Pancreas (tissue), 10 donors: Measurements from ENCODE around the gene INPP4B. TPM values are rescaled to one million over a fixed set of nuclear protein-coding genes. Genes with fewer than 3 reads are reported as not detected.

Experiments used
- ATAC-seq, 4 donors: fragments of 200-7000 bp; cut with Tn5 transposase; one replicate each; pipeline versions ENCODE4 v1.8.0 to v1.9.1; 2020; ENCODE audit warnings: mild to moderate bottlenecking in 4 of 4, moderate library complexity in 4 of 4
- DNase-seq, 6 donors: peaks; one replicate each; pipeline ENCODE4 v3.0.0-alpha.2; 2020
- FAIRE-seq: peaks from 2 replicates; lab custom pipeline; 2012; peaks lifted over from hg19 to GRCh38; lab: Jason Lieb, UNC
- H3K27ac ChIP-seq, 4 donors: fragments of 200-600 bp; sonication (generic); 1 replicate in 3 of 4; 2 replicates in 1 of 4; pipeline versions ENCODE4 v1.5.0 to v1.8.0; 2020
- H3K27me3 ChIP-seq, 4 donors: fragments of 200-600 bp; one replicate each; pipeline ENCODE4 v1.8.0; 2021
- H3K36me3 ChIP-seq, 3 donors: fragments of 200-600 bp; sonication (generic) in 1 of 3; one replicate each; pipeline versions ENCODE4 v1.5.0 to v1.8.0; 2020 to 2021
- H3K4me1 ChIP-seq, 3 donors: fragments of 200-600 bp; one replicate each; pipeline ENCODE4 v1.8.0; 2021
- H3K4me3 ChIP-seq, 4 donors: fragments of 200-600 bp; sonication (generic) in 2 of 4; one replicate each; pipeline versions ENCODE4 v1.5.0 to v1.8.0; 2020 to 2021
- H3K9me3 ChIP-seq, 4 donors: fragments of 200-600 bp; one replicate each; pipeline ENCODE4 v1.8.0; 2021
- CTCF ChIP-seq, 4 donors: fragments of 200-600 bp; sonication (generic) in 3 of 4; IDR thresholded peaks; one replicate each; pipeline versions ENCODE4 v1.5.0 to v1.8.0; 2021; ENCODE audit warnings: antibody characterized with exemption in 4 of 4
- WGBS, 2 donors: extraction: QIAGEN DNeasy Blood & Tissue Kit; methylation state at CpG; one replicate each; pipeline ENCODE4 v1.1.7; 2013; 5-methylcytosine and 5-hydroxymethylcytosine counted together
- intact Hi-C, 3 donors: fragments of 100-400 bp; cut with DNase I; formaldehyde crosslinking; loops; one replicate each; pipeline versions ENCODE4 v1.11.1 to v1.14.2; 2022
- polyA plus RNA-seq, 2 donors: library from polyadenylated mRNA; stranded (reverse); fragments of 200-250 nt; gene quantifications; one replicate each; pipeline ENCODE4 v1.2.3, GENCODE V29; 2013
- total RNA-seq, 6 donors: library from RNA; stranded (reverse); fragmentation: NEBNext Ultra II Directional in 4 of 6; extraction: Animal tissue kit (Norgen Biotek cat#: 25700) in 4 of 6; gene quantifications; one replicate each; pipeline versions ENCODE4 v1.2.1 to v1.2.4, GENCODE V29; 2021 to 2023
- donor health status: healthy with polysubstance abuse.
- donor health status: DM: no; HTN: no; CAD: no; lungs with moderate emphysema.
- donor health status: DM: no; HTN: no; CAD: no.
- donor health status: control.
- donor health status: control.
- donor health status: Bipolar disorder and iron deficiency.
- donor health status: DM: yes; HTN: yes; CAD: no.
- donor health status: DM: no; HTN: no; CAD: no.
- donor health status: DM: no; HTN: no; CAD: no.
- donor health status: DM: yes; HTN: yes; CAD: no.

Gene INPP4B
- total and polyA plus RNA-seq, 8 donors = 1.2 to 12.9 (median 5.5) TPM

- no peak for TF ChIP-seq CTCF (IDR thresholded peaks at IDR 0.05)
- 90 to 96% methylated on average over 2 of the region's 2 CpGs for WGBS, 2 donors
- Histone ChIP-seq H3K4me3 (no peak overlapping the region), H3K36me3 (no peaks in the 10 kb centered on the region), H3K9me3 (no peaks in the 10 kb centered on the region), H3K27me3 (no peaks in the 10 kb centered on the region), H3K27ac (no peak overlapping the region), H3K4me1 (no peaks in the 10 kb centered on the region)
- FAIRE-seq (no peak), DNase-seq (no peak), ATAC-seq (no peak)
- intact Hi-C loops = no loop called here
Observed at GRCh38 chr4:142773505-142773904, 72.6 kb downstream of the INPP4B start.

- Histone ChIP-seq H3K4me3 (no peak overlapping the region), H3K27ac (no peak overlapping the region), H3K9me3 (no peaks in the 10 kb centered on the region), H3K4me1 (no peaks in the 10 kb centered on the region), H3K36me3 (no peaks in the 10 kb centered on the region), H3K27me3 (no peaks in the 10 kb centered on the region)
- WGBS, 2 donors = 82 to 93% methylated on average over 2 of the region's 2 CpGs
- FAIRE-seq (no peak), ATAC-seq (no peak), DNase-seq (no peak)
- no peak for TF ChIP-seq CTCF (IDR thresholded peaks at IDR 0.05)
- intact Hi-C loops = no loop called here
Observed at GRCh38 chr4:142762280-142762679, 83.8 kb downstream of the INPP4B start.

- FAIRE-seq (no peak), ATAC-seq (no peak), DNase-seq (no peak)
- no peak for TF ChIP-seq CTCF (IDR thresholded peaks at IDR 0.05)
- H3K27me3 ChIP-seq = no peaks in the 10 kb centered on the region
- no peak overlapping the region for H3K4me3 ChIP-seq
- intact Hi-C loops = no loop called here
- no peak overlapping the region for H3K27ac ChIP-seq
- no peaks in the 10 kb centered on the region for H3K36me3 ChIP-seq
- 70 to 71% methylated on average over 6 of the region's 6 CpGs for WGBS, 2 donors
- no peaks in the 10 kb centered on the region for H3K4me1 ChIP-seq
- no peaks in the 10 kb centered on the region for H3K9me3 ChIP-seq
Observed at GRCh38 chr4:142752202-142752786, 93.8 kb downstream of the INPP4B start.

- DNase-seq = no peak
- FAIRE-seq = no peak
- ATAC-seq = peak in 2 of 4 donors; percentile 27 to 35
- Histone ChIP-seq H3K36me3 (no peaks in the 10 kb centered on the region), H3K27ac (no peak overlapping the region), H3K27me3 (no peaks in the 10 kb centered on the region), H3K4me1 (no peaks in the 10 kb centered on the region), H3K9me3 (no peaks in the 10 kb centered on the region), H3K4me3 (no peak overlapping the region)
- TF ChIP-seq CTCF (IDR thresholded peaks at IDR 0.05) = no peak
- intact Hi-C loops = no loop called here
Observed at GRCh38 chr4:142743121-142743825, 102.8 kb downstream of the INPP4B start.

DNA sequence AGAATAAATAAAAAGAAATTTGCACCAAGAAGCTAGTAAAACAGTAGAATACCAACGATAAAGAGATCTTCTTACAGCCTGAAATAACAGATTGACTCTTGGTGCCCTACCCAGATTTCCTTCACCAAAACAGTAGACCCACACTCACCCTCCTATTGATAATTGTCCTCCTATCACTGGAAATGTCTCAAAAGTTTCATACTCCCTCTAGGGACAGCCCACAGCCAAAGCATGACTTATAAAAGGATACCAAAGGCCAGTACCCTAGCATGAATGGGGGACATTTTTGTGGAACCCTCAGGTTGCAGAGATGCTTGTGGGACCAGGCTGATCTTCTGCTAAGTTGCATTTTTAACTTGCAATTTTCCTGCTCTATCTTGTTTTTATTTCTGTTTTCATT is 104.1 kb downstream of the INPP4B start:
- Histone ChIP-seq H3K36me3 (no peaks in the 10 kb centered on the region), H3K27ac (no peak overlapping the region), H3K4me3 (no peak overlapping the region), H3K4me1 (no peaks in the 10 kb centered on the region), H3K27me3 (no peaks in the 10 kb centered on the region), H3K9me3 (no peaks in the 10 kb centered on the region)
- TF ChIP-seq CTCF (IDR thresholded peaks at IDR 0.05) = no peak
- WGBS, 2 donors = 47 to 67% methylated on average over 1 of the region's 1 CpG
- FAIRE-seq (no peak), DNase-seq (no peak), ATAC-seq (no peak)
- intact Hi-C loops = no loop called here
